ENCODE measurements around the gene LSM10. TPM values are rescaled to one million over a fixed set of nuclear protein-coding genes. Genes with fewer than 3 reads are reported as not detected.

Gene LSM10
- total and polyA plus RNA-seq, 2 of the 4 experiments (the other 2 are of a cell fraction), result 11.7 to 78.9 TPM

GRCh38 chr1:36393686-36394085 is 4.0 kb downstream of the LSM10 start:
- Histone ChIP-seq H3K27ac (ENCODE audit: insufficient read depth, low read length) (no peak overlapping the region), H3K9me1 (ENCODE audit: insufficient read depth, low read length) (peaks cover 17% of the 10 kb centered on the region), H3K23ac (ENCODE audit: low read depth, low read length) (no peak overlapping the region), H3K4me1 (ENCODE audit: control insufficient read depth, insufficient read depth, low read length) (peaks cover 6% of the 10 kb centered on the region; the same call in 1 of the 2 replicates), H2BK20ac (ENCODE audit: low read depth, low read length) (no peak overlapping the region), H2BK15ac (ENCODE audit: low read depth, low read length) (no peak overlapping the region), H3K9me3 (ENCODE audit: control insufficient read depth, insufficient read depth, low read length) (no peaks in the 10 kb centered on the region), H2BK5ac (ENCODE audit: low read depth, low read length, poor library complexity, severe bottlenecking) (no peak overlapping the region), H4K91ac (ENCODE audit: insufficient read depth, low read depth, low read length) (no peak overlapping the region), H3K27me3 (ENCODE audit: control insufficient read depth, insufficient read depth, low read length) (no peaks in the 10 kb centered on the region), H3K79me1 (ENCODE audit: low read depth in 1 of 2, low read length in 2 of 2) (peaks cover 16 to 62% of the 10 kb centered on the region in 2 experiments), H3K56ac (ENCODE audit: extremely low read depth, insufficient read depth, low read length) (no peak overlapping the region), H2AK5ac (ENCODE audit: low read depth, low read length) (no peak overlapping the region), H4K20me1 (ENCODE audit: insufficient read depth, low read length) (no peaks in the 10 kb centered on the region), H3K9ac (ENCODE audit: low read depth, low read length) (no peak overlapping the region), H2AK9ac (replicated peaks; ENCODE audit: low read depth, low read length, poor library complexity) (no peak overlapping the region), H3K18ac (ENCODE audit: low read depth, low read length) (no peak overlapping the region), H3K36me3 (ENCODE audit: control insufficient read depth, insufficient read depth, low read length) (peaks cover 23% of the 10 kb centered on the region), H4K8ac (ENCODE audit: low read depth in 2 of 2, low read length in 2 of 2) (no peak overlapping the region), H3K4me2 (ENCODE audit: low read depth, low read length) (no peak overlapping the region), H2BK120ac (ENCODE audit: low read depth, low read length) (no peak overlapping the region), H3K4ac (ENCODE audit: low read depth, low read length) (no peak overlapping the region), H4K5ac (ENCODE audit: low read depth, low read length) (no peak overlapping the region), H3K14ac (replicated peaks; ENCODE audit: low read depth, low read length) (no peak overlapping the region), H2AFZ (replicated peaks; ENCODE audit: low read length, poor library complexity) (no peak overlapping the region), H3K4me3 (ENCODE audit: insufficient read depth, low read depth, low read length) (no peak overlapping the region)
- in situ Hi-C loops (cut with MboI; ENCODE audit: low sequenced_read_pairs), result no loop called here
- ChIA-PET CTCF (no interaction called here), POLR2A (ENCODE audit: unreplicated experiment) (no interaction called here)
- 96% methylated on average over 16 of the region's 19 CpGs; no CpG with 5 or more reads in 1 of the 2 experiments for WGBS, 2 experiments (ENCODE audit: extremely low coverage in 2 of 2, insufficient read length in 1 of 2)
- BruUV-seq (replicated peaks), result no TSS peak
- no peak for DNase-seq
- TF ChIP-seq, protein P1, sequence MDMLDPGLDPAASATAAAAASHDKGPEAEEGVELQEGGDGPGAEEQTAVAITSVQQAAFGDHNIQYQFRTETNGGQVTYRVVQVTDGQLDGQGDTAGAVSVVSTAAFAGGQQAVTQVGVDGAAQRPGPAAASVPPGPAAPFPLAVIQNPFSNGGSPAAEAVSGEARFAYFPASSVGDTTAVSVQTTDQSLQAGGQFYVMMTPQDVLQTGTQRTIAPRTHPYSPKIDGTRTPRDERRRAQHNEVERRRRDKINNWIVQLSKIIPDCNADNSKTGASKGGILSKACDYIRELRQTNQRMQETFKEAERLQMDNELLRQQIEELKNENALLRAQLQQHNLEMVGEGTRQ (IDR thresholded peaks at IDR 0.05; ENCODE audit: low read depth, low read length), result no peak
- TF ChIP-seq, protein P2, sequence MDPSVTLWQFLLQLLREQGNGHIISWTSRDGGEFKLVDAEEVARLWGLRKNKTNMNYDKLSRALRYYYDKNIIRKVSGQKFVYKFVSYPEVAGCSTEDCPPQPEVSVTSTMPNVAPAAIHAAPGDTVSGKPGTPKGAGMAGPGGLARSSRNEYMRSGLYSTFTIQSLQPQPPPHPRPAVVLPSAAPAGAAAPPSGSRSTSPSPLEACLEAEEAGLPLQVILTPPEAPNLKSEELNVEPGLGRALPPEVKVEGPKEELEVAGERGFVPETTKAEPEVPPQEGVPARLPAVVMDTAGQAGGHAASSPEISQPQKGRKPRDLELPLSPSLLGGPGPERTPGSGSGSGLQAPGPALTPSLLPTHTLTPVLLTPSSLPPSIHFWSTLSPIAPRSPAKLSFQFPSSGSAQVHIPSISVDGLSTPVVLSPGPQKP (IDR thresholded peaks at IDR 0.05; ENCODE audit: borderline replicate concordance, low read depth, low read length), result no peak
- no peak for TF ChIP-seq CHD1 (IDR thresholded peaks at IDR 0.05; ENCODE audit: low read depth, low read length)
- dilution Hi-C loops (cut with HindIII; ENCODE audit: low sequenced_read_pairs, unreplicated experiment), result no loop called here
- intact Hi-C loops (cut with micrococcal nuclease), result no loop called here
- ATAC-seq (ENCODE audit: low read depth), result no peak
